Measurements from ENCODE around the gene MNX1. TPM values are rescaled to one million over a fixed set of nuclear protein-coding genes. Genes with fewer than 3 reads are reported as not detected.

MNX1 gene
- total RNA-seq, 1 experiment from 2014 or later = not detected

DNA sequence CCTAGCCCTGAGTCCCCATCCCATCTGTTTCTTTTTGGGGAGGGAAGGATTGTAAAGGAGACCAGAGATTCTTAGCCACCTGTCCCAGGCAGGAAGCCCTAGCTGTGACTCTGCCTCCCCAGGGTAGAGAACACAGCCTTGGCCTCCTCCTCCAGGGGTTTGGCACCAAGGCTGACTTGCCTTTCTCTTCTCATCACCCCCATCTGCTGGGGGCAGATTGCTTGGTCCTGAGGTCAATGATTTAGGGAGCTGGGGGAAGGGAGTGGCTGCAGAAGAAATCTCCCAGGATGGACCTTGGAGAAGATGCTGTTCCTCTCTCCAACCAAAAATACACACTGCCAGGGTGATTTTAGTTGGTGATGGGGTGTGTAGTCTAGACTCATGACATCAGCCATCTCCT is 2.6 kb upstream of the MNX1 start:
- TF ChIP-seq, protein P1, sequence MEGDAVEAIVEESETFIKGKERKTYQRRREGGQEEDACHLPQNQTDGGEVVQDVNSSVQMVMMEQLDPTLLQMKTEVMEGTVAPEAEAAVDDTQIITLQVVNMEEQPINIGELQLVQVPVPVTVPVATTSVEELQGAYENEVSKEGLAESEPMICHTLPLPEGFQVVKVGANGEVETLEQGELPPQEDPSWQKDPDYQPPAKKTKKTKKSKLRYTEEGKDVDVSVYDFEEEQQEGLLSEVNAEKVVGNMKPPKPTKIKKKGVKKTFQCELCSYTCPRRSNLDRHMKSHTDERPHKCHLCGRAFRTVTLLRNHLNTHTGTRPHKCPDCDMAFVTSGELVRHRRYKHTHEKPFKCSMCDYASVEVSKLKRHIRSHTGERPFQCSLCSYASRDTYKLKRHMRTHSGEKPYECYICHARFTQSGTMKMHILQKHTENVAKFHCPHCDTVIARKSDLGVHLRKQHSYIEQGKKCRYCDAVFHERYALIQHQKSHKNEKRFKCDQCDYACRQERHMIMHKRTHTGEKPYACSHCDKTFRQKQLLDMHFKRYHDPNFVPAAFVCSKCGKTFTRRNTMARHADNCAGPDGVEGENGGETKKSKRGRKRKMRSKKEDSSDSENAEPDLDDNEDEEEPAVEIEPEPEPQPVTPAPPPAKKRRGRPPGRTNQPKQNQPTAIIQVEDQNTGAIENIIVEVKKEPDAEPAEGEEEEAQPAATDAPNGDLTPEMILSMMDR (conservative IDR thresholded peaks at IDR 0.05; ENCODE audit: low read depth, low read length) = no peak
- no peak for TF ChIP-seq EZH2 (IDR thresholded peaks at IDR 0.05; ENCODE audit: borderline replicate concordance, low read depth, low read length, poor library complexity, severe bottlenecking)
- ChIA-PET POLR2A (ENCODE audit: low non-redundant PET) (no interaction called here), CTCF (no interaction called here)
- intact Hi-C loops (cut with micrococcal nuclease; ENCODE audit: unreplicated experiment) = no loop called here
- Histone ChIP-seq H3K36me3 (ENCODE audit: insufficient read depth, low read length, poor library complexity, severe bottlenecking) (no peaks in the 10 kb centered on the region), H3K27ac (ENCODE audit: low read depth, low read length, poor library complexity, severe bottlenecking) (no peak overlapping the region), H3K4me3 (ENCODE audit: low read depth, low read length, poor library complexity, severe bottlenecking) (no peak overlapping the region), H3K27me3 (replicated peaks; ENCODE audit: insufficient read depth, low read depth, low read length, poor library complexity) (peaks cover 97% of the 10 kb centered on the region), H3K9me3 (ENCODE audit: low read depth, low read length, poor library complexity, severe bottlenecking) (no peaks in the 10 kb centered on the region), H3K4me1 (ENCODE audit: insufficient read depth, low read length, poor library complexity, severe bottlenecking) (peaks cover 16% of the 10 kb centered on the region)
- DNase-seq (ENCODE audit: low spot score) = no peak
- BruUV-seq (replicated peaks) = no TSS peak

DNA sequence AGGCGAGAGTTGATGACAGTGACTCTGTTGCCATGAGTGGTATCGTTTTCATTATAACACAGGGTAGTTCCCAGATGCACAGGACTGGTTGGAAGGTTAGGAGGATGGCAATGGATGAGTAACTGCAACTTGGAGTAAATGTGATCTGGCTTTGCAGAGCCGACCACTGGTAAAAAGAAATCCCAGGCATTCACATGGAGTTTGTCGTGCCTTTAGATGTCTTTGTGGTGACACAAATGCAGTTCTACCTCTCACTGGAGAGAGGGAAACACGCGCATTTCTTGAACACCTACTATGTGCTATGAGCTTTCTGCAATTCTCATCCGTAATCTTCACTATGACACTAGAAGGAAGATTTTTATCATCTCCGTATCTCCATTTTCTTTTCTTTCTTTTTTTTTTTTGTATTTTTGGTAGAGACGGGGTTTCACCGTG is 1.7 kb upstream of the MNX1 start:
- CTCF ChIA-PET = no interaction called here
- Histone ChIP-seq H3K9me3 (ENCODE audit: low read depth, low read length, poor library complexity, severe bottlenecking) (no peaks in the 10 kb centered on the region), H3K27me3 (replicated peaks; ENCODE audit: insufficient read depth, low read depth, low read length, poor library complexity) (peaks cover 97% of the 10 kb centered on the region), H3K4me1 (ENCODE audit: insufficient read depth, low read length, poor library complexity, severe bottlenecking) (peaks cover 16% of the 10 kb centered on the region), H3K36me3 (ENCODE audit: insufficient read depth, low read length, poor library complexity, severe bottlenecking) (no peaks in the 10 kb centered on the region), H3K4me3 (ENCODE audit: low read depth, low read length, poor library complexity, severe bottlenecking) (no peak overlapping the region), H3K27ac (ENCODE audit: low read depth, low read length, poor library complexity, severe bottlenecking) (no peak overlapping the region)
- no peak for DNase-seq (ENCODE audit: low spot score)
- no TSS peak for BruUV-seq (replicated peaks)
- no peak for TF ChIP-seq EZH2 (IDR thresholded peaks at IDR 0.05; ENCODE audit: borderline replicate concordance, low read depth, low read length, poor library complexity, severe bottlenecking)
- TF ChIP-seq, protein P1 (conservative IDR thresholded peaks at IDR 0.05; ENCODE audit: low read depth, low read length) = no peak
- intact Hi-C loops (cut with micrococcal nuclease; ENCODE audit: unreplicated experiment) = no loop called here
- POLR2A ChIA-PET (ENCODE audit: low non-redundant PET) = no interaction called here

DNA sequence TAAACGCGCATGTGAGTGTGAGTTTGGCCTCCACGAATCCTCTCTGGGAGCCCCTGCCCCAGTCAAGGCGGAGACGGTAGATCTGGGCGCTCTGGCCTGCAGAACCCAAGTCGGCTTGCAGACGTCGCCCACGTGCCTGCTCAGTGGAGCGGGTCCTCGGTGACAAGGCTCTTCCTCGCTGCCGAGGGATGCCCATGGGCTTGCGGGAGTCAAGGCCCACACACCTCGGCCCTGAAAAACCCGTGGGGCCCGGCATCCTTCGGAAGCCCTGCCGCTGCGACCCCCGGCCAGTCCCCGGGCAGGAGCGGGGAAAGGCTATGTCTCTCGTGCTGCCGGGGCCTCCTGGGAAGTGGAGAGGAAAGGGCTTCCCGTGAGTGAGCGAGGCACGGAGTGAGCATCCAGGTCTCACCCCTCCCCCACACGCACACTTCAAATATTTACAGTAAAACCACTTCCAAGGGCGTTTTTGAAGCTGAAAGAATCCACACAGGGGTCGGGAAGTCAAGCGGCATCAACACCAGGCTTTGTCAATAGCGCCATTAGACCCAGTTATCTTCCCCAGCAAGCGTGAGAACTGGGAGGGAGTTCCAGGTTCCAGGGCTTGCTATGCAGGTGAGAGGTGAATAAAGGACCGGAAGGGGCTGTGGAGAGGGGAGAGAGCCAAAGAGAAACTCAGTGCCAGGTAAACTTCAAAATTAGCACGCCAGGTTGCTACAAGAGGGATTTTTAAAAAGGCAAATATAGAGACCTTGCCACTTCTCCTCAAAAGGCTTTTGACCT is 1.1 kb upstream of the MNX1 start:
- TF ChIP-seq, protein P1 (conservative IDR thresholded peaks at IDR 0.05; ENCODE audit: low read depth, low read length) = no peak
- TF ChIP-seq EZH2 (IDR thresholded peaks at IDR 0.05; ENCODE audit: borderline replicate concordance, low read depth, low read length, poor library complexity, severe bottlenecking) = peak; percentile 33
- peaks cover 97% of the 10 kb centered on the region for H3K27me3 ChIP-seq (replicated peaks; ENCODE audit: insufficient read depth, low read depth, low read length, poor library complexity)
- POLR2A ChIA-PET (ENCODE audit: low non-redundant PET) = no interaction called here
- intact Hi-C loops (cut with micrococcal nuclease; ENCODE audit: unreplicated experiment) = no loop called here
- no peaks in the 10 kb centered on the region for H3K36me3 ChIP-seq (ENCODE audit: insufficient read depth, low read length, poor library complexity, severe bottlenecking)
- H3K27ac ChIP-seq (ENCODE audit: low read depth, low read length, poor library complexity, severe bottlenecking) = no peak overlapping the region
- CTCF ChIA-PET = no interaction called here
- BruUV-seq (replicated peaks) = no TSS peak
- H3K9me3 ChIP-seq (ENCODE audit: low read depth, low read length, poor library complexity, severe bottlenecking) = no peaks in the 10 kb centered on the region
- DNase-seq (ENCODE audit: low spot score) = no peak
- H3K4me1 ChIP-seq (ENCODE audit: insufficient read depth, low read length, poor library complexity, severe bottlenecking) = peaks cover 12% of the 10 kb centered on the region
- peak overlapping the region; percentile 51 for H3K4me3 ChIP-seq (ENCODE audit: low read depth, low read length, poor library complexity, severe bottlenecking)

All from A673 (cell line).